ENCODE data around the gene PVALB. TPM values are rescaled to one million over a fixed set of nuclear protein-coding genes. Genes with fewer than 3 reads are reported as not detected.
"Not testable (repeated sequence)": the region's sequence is repeated elsewhere in the genome, so short reads cannot be mapped to it uniquely, and the experiment has no call there.

The PVALB gene
- total and polyA plus RNA-seq, 2 experiments from 2014 or later, result not detected

DNA sequence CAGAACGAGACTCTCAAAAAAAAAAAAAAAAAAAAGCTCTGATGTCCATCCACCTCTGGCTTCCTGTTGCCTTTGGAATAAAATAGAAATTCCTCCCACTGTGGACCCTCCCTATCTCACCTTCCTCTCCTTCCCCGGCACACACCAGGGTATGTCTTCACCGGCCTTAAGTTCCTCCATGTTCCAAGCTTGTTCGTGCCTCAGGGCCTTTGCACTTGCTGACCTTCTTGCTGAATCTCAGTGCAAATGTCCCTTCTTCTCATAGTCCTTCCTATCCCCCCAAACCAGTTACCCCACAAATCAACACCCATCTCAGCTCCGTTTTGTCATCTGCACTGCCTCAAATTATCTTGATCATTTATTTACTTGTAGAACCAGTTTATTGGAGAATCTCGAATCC is 61.5 kb downstream of the PVALB start:
- Histone ChIP-seq H3K36me3 (no peaks in the 10 kb centered on the region), H3K27ac (no peak overlapping the region), H3K4me3 (no peak overlapping the region), H3K9me3 (ENCODE audit: low read depth) (no peaks in the 10 kb centered on the region), H3K27me3 (peaks cover 16% of the 10 kb centered on the region), H3K4me1 (ENCODE audit: low read depth) (no peaks in the 10 kb centered on the region)
- TF ChIP-seq, protein P1, sequence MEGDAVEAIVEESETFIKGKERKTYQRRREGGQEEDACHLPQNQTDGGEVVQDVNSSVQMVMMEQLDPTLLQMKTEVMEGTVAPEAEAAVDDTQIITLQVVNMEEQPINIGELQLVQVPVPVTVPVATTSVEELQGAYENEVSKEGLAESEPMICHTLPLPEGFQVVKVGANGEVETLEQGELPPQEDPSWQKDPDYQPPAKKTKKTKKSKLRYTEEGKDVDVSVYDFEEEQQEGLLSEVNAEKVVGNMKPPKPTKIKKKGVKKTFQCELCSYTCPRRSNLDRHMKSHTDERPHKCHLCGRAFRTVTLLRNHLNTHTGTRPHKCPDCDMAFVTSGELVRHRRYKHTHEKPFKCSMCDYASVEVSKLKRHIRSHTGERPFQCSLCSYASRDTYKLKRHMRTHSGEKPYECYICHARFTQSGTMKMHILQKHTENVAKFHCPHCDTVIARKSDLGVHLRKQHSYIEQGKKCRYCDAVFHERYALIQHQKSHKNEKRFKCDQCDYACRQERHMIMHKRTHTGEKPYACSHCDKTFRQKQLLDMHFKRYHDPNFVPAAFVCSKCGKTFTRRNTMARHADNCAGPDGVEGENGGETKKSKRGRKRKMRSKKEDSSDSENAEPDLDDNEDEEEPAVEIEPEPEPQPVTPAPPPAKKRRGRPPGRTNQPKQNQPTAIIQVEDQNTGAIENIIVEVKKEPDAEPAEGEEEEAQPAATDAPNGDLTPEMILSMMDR (IDR thresholded peaks at IDR 0.05; ENCODE audit: low read depth, low read length), result no peak
- DNase-seq (ENCODE audit: low read depth in 1 of 2, low spot score in 1 of 2), result no peak

DNA sequence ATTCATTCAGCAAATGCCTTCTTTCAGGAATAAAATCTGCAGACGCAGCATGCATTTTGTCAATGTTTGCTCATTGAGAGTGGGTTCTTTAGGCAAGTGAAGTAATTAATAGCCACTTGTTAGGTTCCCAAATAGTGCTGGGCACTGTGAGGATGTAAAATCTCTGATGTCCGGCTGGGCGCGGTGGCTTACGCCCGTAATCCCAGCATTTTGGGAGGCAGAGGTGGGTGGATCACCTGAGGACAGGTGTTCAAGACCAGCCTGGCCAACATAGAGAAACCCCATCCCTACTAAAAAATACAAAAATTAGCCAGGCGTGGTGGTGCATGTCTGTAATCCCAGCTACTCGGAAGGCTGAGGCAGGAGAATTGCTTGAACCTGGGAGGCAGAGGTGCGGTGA is 62.0 kb downstream of the PVALB start:
- H3K27me3 ChIP-seq, result peaks cover 16% of the 10 kb centered on the region
- H3K27ac ChIP-seq; H3K4me1 ChIP-seq (ENCODE audit: low read depth); DNase-seq (ENCODE audit: low read depth in 1 of 2, low spot score in 1 of 2); H3K4me3 ChIP-seq; H3K36me3 ChIP-seq; H3K9me3 ChIP-seq (ENCODE audit: low read depth): not testable (repeated sequence)

DNA sequence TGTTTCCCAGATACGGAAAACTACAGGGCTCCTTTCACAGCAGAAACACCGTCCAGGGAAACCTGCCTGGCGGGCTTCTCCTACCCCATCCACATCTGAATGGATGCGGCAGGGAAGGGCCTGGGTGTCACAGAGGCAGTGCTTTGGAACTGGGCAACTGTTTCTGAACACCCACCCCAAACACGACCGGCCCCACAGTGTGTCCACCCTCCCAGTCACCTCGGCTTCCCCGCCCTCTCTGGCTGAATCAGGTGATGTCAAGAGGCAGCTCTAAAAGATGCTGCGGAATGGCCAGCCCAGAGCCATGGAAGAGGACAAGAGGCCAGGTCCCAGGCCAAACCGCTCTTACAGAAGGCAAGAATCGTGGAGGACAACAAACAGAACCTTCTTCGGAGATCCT is 62.9 kb downstream of the PVALB start:
- H3K4me3 ChIP-seq, result no peak overlapping the region
- no peak for DNase-seq (ENCODE audit: low read depth in 1 of 2, low spot score in 1 of 2)

DNA sequence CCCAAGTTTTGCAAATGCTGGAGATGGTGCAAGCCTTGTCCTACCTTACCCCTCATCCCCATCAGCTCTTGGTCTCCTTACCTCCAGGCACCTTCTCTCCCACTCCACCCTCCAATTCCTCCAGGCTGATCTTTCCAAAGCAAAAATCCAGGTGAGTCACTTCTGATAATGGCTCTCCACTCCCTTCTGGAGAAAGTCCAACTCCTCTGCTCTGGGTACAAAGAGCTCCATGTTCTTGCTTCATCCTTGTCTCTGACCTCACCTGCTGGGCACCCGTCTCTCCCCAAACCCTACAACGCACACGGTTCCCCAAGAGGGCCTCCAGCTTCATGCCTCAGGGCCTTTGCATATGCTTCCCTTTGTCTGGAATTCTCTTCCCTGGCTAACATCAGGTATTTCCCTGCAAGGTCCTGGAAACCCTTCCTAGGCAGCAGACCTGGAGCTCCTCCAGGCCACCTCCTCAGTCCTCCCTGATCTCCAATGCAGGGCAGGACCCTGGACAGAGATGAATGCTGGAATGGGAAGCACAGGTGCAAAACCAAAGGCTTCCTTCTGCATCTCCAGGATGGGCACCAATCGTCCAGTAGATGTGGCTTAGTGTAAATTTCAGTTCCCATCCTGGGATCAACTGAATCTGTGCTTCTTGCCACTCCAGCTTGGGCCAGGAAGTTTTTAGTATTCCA is 63.6 kb downstream of the PVALB start:
- no peak overlapping the region for H3K27ac ChIP-seq
- no peaks in the 10 kb centered on the region for H3K36me3 ChIP-seq
- H3K27me3 ChIP-seq, result peaks cover 16% of the 10 kb centered on the region
- H3K9me3 ChIP-seq (ENCODE audit: low read depth), result no peaks in the 10 kb centered on the region
- TF ChIP-seq, protein P1 (IDR thresholded peaks at IDR 0.05; ENCODE audit: low read depth, low read length), result no peak
- no peak overlapping the region for H3K4me3 ChIP-seq
- no peaks in the 10 kb centered on the region for H3K4me1 ChIP-seq (ENCODE audit: low read depth)
- DNase-seq (ENCODE audit: low read depth in 1 of 2, low spot score in 1 of 2), result peak in 1 of 2 donors; percentile 59

More for the DNA sequence above, 62.9 kb downstream of the PVALB start:
- TF ChIP-seq, protein P1 (IDR thresholded peaks at IDR 0.05; ENCODE audit: low read depth, low read length), result no peak
- Histone ChIP-seq H3K36me3 (no peaks in the 10 kb centered on the region), H3K4me1 (ENCODE audit: low read depth) (no peaks in the 10 kb centered on the region), H3K27ac (no peak overlapping the region), H3K9me3 (ENCODE audit: low read depth) (no peaks in the 10 kb centered on the region), H3K27me3 (peaks cover 16% of the 10 kb centered on the region)

Other genes with a start within 250 kb of the PVALB start
- gene CACNG2, start 113.3 kb downstream of the PVALB start, total RNA-seq, result not detected in 2 replicates
- gene CACNG2, start 113.3 kb downstream of the PVALB start, polyA plus RNA-seq, result not detected in 2 replicates
- gene IFT27, start 40.9 kb downstream of the PVALB start, total RNA-seq, result 56.7 and 59.9 TPM in 2 replicates
- 60.7 and 86.5 TPM in 2 replicates for gene IFT27, start 40.9 kb downstream of the PVALB start, polyA plus RNA-seq
- gene NCF4, start 44.0 kb upstream of the PVALB start, total RNA-seq, result not detected in 2 replicates
- gene NCF4, start 44.0 kb upstream of the PVALB start, polyA plus RNA-seq, result not detected in 2 replicates
- gene CSF2RB, start 96.6 kb upstream of the PVALB start, total RNA-seq, result 0.60 TPM in 1 of 2 replicates, not detected in the other
- not detected in 2 replicates for gene CSF2RB, start 96.6 kb upstream of the PVALB start, polyA plus RNA-seq
- 63.8 and 78.0 TPM in 2 replicates for gene TST, start 202.4 kb upstream of the PVALB start, total RNA-seq
- gene TST, start 202.4 kb upstream of the PVALB start, polyA plus RNA-seq, result 34.8 and 36.2 TPM in 2 replicates
- 152 and 155 TPM in 2 replicates for gene MPST, start 202.7 kb upstream of the PVALB start, total RNA-seq
- 86.0 and 135 TPM in 2 replicates for gene MPST, start 202.7 kb upstream of the PVALB start, polyA plus RNA-seq
- gene KCTD17, start 234.7 kb upstream of the PVALB start, total RNA-seq, result 38.4 and 39.1 TPM in 2 replicates
- 49.5 and 54.0 TPM in 2 replicates for gene KCTD17, start 234.7 kb upstream of the PVALB start, polyA plus RNA-seq

Measured in cardiac muscle cell (in vitro differentiated cells and primary cell).